Endothelial cell of umbilical vein (primary cell): ENCODE data around the gene PLCB4.

Experiments
- CTCF ChIP-seq, 2 donors: IDR thresholded peaks; 1 replicate in 1 of 2; 2 replicates in 1 of 2; pipeline ENCODE4 v1.5.1; 2011; ENCODE audit warnings: low read length in 2 of 2, mild to moderate bottlenecking in 2 of 2, moderate library complexity in 2 of 2, control low read depth in 1 of 2, inconsistent platforms in 1 of 2, low read depth in 1 of 2; ENCODE audit not compliant: insufficient read depth in 1 of 2; ENCODE audit errors: extremely low read depth in 1 of 2
- EZH2 ChIP-seq: IDR thresholded peaks from 2 replicates; pipeline ENCODE4 v1.6.1; 2012; ENCODE audit warnings: borderline replicate concordance, low read depth, mild to moderate bottlenecking, moderate library complexity, low read length, inconsistent platforms; ENCODE audit not compliant: severe bottlenecking
- GATA2 ChIP-seq: IDR thresholded peaks from 2 replicates; pipeline ENCODE4 v1.7.0; 2011; ENCODE audit warnings: low read depth, mild to moderate bottlenecking, moderate library complexity, mixed read lengths, low read length; ENCODE audit not compliant: insufficient read length, insufficient read depth
- JUN ChIP-seq: IDR thresholded peaks from 2 replicates; pipeline ENCODE4 v1.6.1; 2011; ENCODE audit warnings: borderline replicate concordance, low read depth; ENCODE audit not compliant: insufficient read length, insufficient read depth
- MYC ChIP-seq: IDR thresholded peaks from one replicate; pipeline ENCODE4 v1.6.1; 2011; ENCODE audit warnings: mild to moderate bottlenecking, low read depth, low read length
- POLR2A ChIP-seq: IDR thresholded peaks from 2 replicates; pipeline ENCODE4 v1.6.1; 2012; ENCODE audit warnings: low read depth, mild to moderate bottlenecking, control low read depth, low read length
- POLR2AphosphoS5 ChIP-seq: IDR thresholded peaks from 2 replicates; pipeline ENCODE4 v1.6.1; 2012; ENCODE audit warnings: low read depth, mild to moderate bottlenecking, control low read depth, low read length, moderate library complexity; ENCODE audit not compliant: insufficient read depth

GRCh38 chr20:9413001-9413400 is 344.1 kb downstream of the PLCB4 start:
- TF ChIP-seq MYC (no peak), CTCF (IDR thresholded peaks at IDR 0.05; ENCODE audit: extremely low read depth in 1 of 2, insufficient read depth in 1 of 2, low read depth in 1 of 2, low read length in 2 of 2) (no peak), EZH2 (no peak), GATA2 (no peak), POLR2AphosphoS5 (no peak), POLR2A (no peak), JUN (no peak)
